Smooth muscle cell (in vitro differentiated cells): Measurements from ENCODE around the gene KLHL33. TPM values are rescaled to one million over a fixed set of nuclear protein-coding genes. Genes with fewer than 3 reads are reported as not detected.

ENCODE experiments used
- DNase-seq: peaks from one replicate; lab custom pipeline; 2025; ENCODE audit not compliant: unreplicated experiment; lab: John Stamatoyannopoulos, UW
- H2AFZ ChIP-seq: fragments of 200-600 bp; sonication (generic); 2 replicates; pipeline ENCODE4 v1.6.0; 2016; ENCODE audit warnings: antibody characterized with exemption, low read depth, mild to moderate bottlenecking
- H3F3A ChIP-seq: fragments of 200-600 bp; sonication (generic); 2 replicates; pipeline ENCODE4 v1.6.0; 2017; ENCODE audit warnings: antibody characterized with exemption, low read depth
- H3K27ac ChIP-seq: fragments of 200-600 bp; sonication (generic); 2 replicates; pipeline ENCODE4 v1.5.1; 2016; ENCODE audit warnings: low read depth, mild to moderate bottlenecking
- H3K27me3 ChIP-seq: fragments of 200-600 bp; sonication (generic); 2 replicates; pipeline ENCODE4 v1.6.1; 2016; ENCODE audit warnings: low read depth, mild to moderate bottlenecking
- H3K36me3 ChIP-seq: fragments of 200-600 bp; sonication (generic); 2 replicates; pipeline ENCODE4 v1.5.1; 2016; ENCODE audit warnings: low read depth
- H3K4me1 ChIP-seq: fragments of 200-600 bp; sonication (generic); 2 replicates; pipeline ENCODE4 v1.5.1; 2016; ENCODE audit warnings: low read depth
- H3K4me2 ChIP-seq: fragments of 200-600 bp; sonication (generic); 2 replicates; pipeline ENCODE4 v1.6.0; 2016; ENCODE audit warnings: mild to moderate bottlenecking
- H3K4me3 ChIP-seq: fragments of 200-600 bp; sonication (generic); 2 replicates; pipeline ENCODE4 v1.5.1; 2016; ENCODE audit warnings: mild to moderate bottlenecking
- H3K79me2 ChIP-seq: fragments of 200-600 bp; sonication (generic); 2 replicates; pipeline ENCODE4 v1.6.0; 2016; ENCODE audit warnings: low read depth, mild to moderate bottlenecking
- H3K9ac ChIP-seq: fragments of 200-600 bp; sonication (generic); 2 replicates; pipeline ENCODE4 v1.6.0; 2016; ENCODE audit warnings: low read depth
- H3K9me3 ChIP-seq: fragments of 200-600 bp; sonication (generic); replicated peaks from 2 replicates; pipeline ENCODE4 v1.5.1; 2016; ENCODE audit warnings: low read depth
- H4K20me1 ChIP-seq: fragments of 200-600 bp; sonication (generic); 2 replicates; pipeline ENCODE4 v1.6.0; 2016; ENCODE audit warnings: low read depth
- WGBS: methylation state at CpG from one replicate; pipeline ENCODE4 v1.1.7; 2016; ENCODE audit warnings: low lambda C conversion rate; 5-methylcytosine and 5-hydroxymethylcytosine counted together
- polyA plus RNA-seq: library from polyadenylated mRNA; unstranded; fragments of >200 nt; fragmentation: Nextera tagmentation; extraction: Ambion mirVana; gene quantifications from 2 replicates; pipeline ENCODE4 v1.2.1, GENCODE V29; 2016
- total RNA-seq: library from RNA; depleted of rRNA; stranded (reverse); fragments of >200 nt; gene quantifications from 2 replicates; pipeline ENCODE4 v1.2.3, GENCODE V29; 2014
- TF ChIP-seq, protein P1 (sequence below): fragments of 200-600 bp; sonication (generic); IDR thresholded peaks from 2 replicates; pipeline ENCODE4 v1.5.1; 2017; ENCODE audit warnings: borderline replicate concordance, mild to moderate bottlenecking, antibody characterized with exemption; ENCODE audit not compliant: insufficient read depth, poor library complexity, severe bottlenecking

KLHL33 gene
- total and polyA plus RNA-seq, 2 experiments from 2014 or later = 0.08 TPM; not detected in 1

DNA sequence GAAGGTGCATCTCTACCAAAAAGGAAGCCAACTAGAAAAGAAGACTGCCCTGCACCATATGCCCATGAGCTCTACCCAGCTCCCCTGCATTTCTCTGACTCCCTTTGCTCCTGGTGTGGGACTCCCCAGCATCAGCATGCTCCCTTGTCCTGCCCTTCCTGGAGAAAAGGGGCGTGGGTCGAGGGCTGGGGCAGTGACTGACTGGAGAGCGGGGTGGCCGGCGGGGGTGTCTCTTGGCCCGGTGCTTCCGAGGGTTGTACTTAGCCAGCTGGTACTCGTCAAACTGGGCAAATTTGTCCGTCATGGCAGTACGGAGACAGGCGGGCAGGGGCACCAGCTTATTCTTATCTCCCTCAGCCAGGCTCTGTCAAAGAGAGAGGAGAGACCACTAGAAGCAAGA lies 32.4 kb downstream of the KLHL33 start:
- Histone ChIP-seq H3K4me2 (no peak overlapping the region), H3K4me1 (no peaks in the 10 kb centered on the region), H3K36me3 (peaks cover 14% of the 10 kb centered on the region), H3K79me2 (peaks cover 5% of the 10 kb centered on the region), H3K27ac (no peak overlapping the region), H2AFZ (no peak overlapping the region), H3K27me3 (no peaks in the 10 kb centered on the region), H3K9ac (no peak overlapping the region), H3K4me3 (no peak overlapping the region), H3K9me3 (no peaks in the 10 kb centered on the region), H4K20me1 (no peaks in the 10 kb centered on the region), H3F3A (no peaks in the 10 kb centered on the region)
- TF ChIP-seq, protein P1, sequence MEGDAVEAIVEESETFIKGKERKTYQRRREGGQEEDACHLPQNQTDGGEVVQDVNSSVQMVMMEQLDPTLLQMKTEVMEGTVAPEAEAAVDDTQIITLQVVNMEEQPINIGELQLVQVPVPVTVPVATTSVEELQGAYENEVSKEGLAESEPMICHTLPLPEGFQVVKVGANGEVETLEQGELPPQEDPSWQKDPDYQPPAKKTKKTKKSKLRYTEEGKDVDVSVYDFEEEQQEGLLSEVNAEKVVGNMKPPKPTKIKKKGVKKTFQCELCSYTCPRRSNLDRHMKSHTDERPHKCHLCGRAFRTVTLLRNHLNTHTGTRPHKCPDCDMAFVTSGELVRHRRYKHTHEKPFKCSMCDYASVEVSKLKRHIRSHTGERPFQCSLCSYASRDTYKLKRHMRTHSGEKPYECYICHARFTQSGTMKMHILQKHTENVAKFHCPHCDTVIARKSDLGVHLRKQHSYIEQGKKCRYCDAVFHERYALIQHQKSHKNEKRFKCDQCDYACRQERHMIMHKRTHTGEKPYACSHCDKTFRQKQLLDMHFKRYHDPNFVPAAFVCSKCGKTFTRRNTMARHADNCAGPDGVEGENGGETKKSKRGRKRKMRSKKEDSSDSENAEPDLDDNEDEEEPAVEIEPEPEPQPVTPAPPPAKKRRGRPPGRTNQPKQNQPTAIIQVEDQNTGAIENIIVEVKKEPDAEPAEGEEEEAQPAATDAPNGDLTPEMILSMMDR = no peak
- no peak for DNase-seq
- 96% methylated on average over 11 of the region's 11 CpGs for WGBS

DNA sequence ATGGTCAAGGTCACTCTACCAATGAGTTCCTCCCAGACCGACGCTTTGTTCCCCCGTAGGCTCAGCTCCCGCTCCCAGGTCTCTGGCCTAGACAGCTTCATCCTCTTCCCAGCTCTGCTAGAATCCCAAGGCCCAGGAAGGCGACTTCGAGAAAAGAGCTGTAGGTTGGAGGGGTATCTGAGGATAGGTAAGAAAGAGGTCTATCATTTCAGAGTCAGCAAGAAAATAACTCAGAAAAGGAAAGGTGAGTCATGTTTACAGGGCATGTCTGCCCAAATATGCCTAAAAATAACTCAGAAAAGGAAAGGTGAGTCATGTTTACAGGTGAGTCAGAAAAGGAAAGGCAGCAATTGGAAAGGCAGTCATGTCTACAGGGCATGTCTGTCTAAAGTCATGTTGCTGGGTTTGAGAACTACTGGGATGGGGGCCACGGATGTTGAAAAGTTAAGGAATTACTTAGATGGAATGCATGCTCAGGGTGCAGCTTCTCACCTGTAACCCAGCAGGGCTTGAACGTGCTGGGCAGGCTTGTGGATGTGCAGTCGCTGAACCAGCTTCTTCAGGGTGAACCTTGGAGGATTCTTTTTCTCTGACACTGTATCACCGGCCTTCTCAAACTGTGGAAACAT lies 34.9 kb downstream of the KLHL33 start:
- peaks cover 5% of the 10 kb centered on the region for H3K79me2 ChIP-seq
- 87% methylated on average over 10 of the region's 10 CpGs for WGBS
- peak overlapping the region; percentile 90 for H3K27ac ChIP-seq
- no peaks in the 10 kb centered on the region for H4K20me1 ChIP-seq
- peaks cover 7% of the 10 kb centered on the region for H3K36me3 ChIP-seq
- no peak for DNase-seq
- TF ChIP-seq, protein P1 = no peak
- H3K4me1 ChIP-seq = no peaks in the 10 kb centered on the region
- H3K27me3 ChIP-seq = no peaks in the 10 kb centered on the region
- H3K9me3 ChIP-seq = no peaks in the 10 kb centered on the region
- no peaks in the 10 kb centered on the region for H3F3A ChIP-seq
- H3K9ac ChIP-seq = peak overlapping the region; percentile 60
- no peak overlapping the region for H3K4me3 ChIP-seq
- H3K4me2 ChIP-seq = no peak overlapping the region
- H2AFZ ChIP-seq = no peak overlapping the region

DNA sequence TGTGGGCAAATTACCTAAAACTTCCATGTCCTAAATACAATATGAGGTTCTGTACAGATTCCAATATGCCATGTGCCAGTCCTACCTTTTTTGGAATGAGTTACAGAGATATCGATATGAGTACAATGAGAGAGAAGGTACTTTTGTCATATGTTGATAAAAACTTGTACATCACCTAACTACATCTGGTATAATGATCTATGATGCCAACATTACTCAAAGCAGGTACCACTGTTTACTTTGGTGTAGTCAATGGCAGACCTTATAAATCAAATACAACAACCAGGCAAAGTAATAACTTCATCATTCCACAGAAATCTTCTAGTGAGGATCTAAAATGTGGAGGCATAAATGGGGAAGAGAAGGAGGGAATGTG lies 35.4 kb downstream of the KLHL33 start:
- peaks cover 7% of the 10 kb centered on the region for H3K36me3 ChIP-seq
- no peak overlapping the region for H2AFZ ChIP-seq
- no peak overlapping the region for H3K4me3 ChIP-seq
- H3K27me3 ChIP-seq = no peaks in the 10 kb centered on the region
- TF ChIP-seq, protein P1 = no peak
- H3F3A ChIP-seq = no peaks in the 10 kb centered on the region
- peak overlapping the region; percentile 90 for H3K27ac ChIP-seq
- no peaks in the 10 kb centered on the region for H3K9me3 ChIP-seq
- no peak overlapping the region for H3K9ac ChIP-seq
- WGBS = 100% methylated on average over 1 of the region's 1 CpG
- no peak overlapping the region for H3K4me2 ChIP-seq
- no peak for DNase-seq
- no peaks in the 10 kb centered on the region for H4K20me1 ChIP-seq
- peaks cover 3% of the 10 kb centered on the region for H3K79me2 ChIP-seq
- H3K4me1 ChIP-seq = no peaks in the 10 kb centered on the region

DNA sequence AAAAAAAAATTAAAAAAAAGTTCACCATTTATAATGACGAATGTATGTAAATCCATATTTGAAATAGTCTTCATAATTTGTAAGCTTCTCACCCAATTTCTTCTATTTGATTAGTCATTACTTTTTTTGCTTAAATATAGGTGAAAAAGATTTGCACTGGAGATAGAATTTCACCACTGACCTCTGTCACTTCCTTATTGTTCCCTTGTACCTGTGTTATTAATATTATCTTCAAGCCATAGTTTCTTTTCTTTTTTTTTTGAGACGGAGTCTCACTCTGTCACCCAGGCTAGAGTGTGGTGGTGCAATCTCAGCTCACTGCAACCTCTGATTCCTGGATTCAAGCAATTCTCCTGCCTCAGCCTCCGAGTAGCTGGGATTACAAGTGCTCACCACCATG lies 38.5 kb downstream of the KLHL33 start:
- DNase-seq = no peak
- Histone ChIP-seq H3K4me2 (no peak overlapping the region), H3F3A (no peaks in the 10 kb centered on the region), H4K20me1 (no peaks in the 10 kb centered on the region), H3K36me3 (peaks cover 7% of the 10 kb centered on the region), H3K79me2 (no peaks in the 10 kb centered on the region), H3K27me3 (no peaks in the 10 kb centered on the region), H3K27ac (no peak overlapping the region), H3K9me3 (no peaks in the 10 kb centered on the region), H2AFZ (no peak overlapping the region), H3K9ac (no peak overlapping the region), H3K4me3 (no peak overlapping the region), H3K4me1 (no peaks in the 10 kb centered on the region)
- 96% methylated on average over 3 of the region's 3 CpGs for WGBS
- TF ChIP-seq, protein P1 = no peak
